GM18907 (cell line): ENCODE data around the gene LRIT1.

Source experiments
- ATAC-seq: cut with Tn5 transposase; IDR thresholded peaks from one replicate; pipeline ENCODE4 v1.9.1; 2021; ENCODE audit warnings: mild to moderate bottlenecking, moderate library complexity; ENCODE audit not compliant: unreplicated experiment

LRIT1 gene

DNA sequence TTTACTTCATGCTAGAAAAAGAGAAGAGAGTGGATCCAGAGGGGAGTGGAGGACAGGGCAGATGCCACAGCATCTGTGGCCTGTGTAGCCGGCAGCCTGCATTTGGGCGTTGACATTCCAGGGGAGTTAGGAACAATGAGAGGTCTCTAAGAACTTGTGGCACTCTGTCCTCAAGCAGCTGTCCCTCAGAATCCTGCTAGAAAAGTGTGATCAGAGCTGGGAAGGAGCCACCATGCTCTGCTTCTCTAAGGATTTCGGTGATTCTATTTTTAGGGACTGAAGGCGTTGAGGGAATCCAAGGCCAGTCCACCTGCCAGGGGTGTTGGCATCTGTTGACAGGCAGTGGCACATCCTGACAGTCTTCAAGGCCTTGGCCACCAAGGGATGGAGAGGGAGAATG lies 23.6 kb downstream of the LRIT1 start:
- no peak for ATAC-seq

DNA sequence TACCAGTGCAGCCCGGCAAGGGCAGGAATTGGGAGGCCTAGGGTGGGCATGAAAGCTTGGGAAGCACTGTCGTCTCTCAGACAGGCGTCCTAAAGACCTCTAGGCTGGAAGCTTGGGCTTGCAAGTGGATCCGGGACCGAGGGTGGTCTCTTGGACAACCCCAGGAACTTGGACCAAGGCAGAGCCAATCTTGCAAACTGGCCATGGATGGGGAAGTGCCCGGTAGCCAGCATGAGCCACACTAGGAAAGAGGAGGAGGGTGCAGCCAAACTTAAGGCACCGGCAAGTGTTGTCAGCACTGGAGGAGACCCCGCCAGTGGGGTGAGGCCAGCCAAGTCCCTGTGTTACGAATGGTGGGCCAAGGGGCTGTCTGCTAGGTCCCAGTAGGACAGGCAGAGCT lies 24.5 kb downstream of the LRIT1 start:
- no peak for ATAC-seq

DNA sequence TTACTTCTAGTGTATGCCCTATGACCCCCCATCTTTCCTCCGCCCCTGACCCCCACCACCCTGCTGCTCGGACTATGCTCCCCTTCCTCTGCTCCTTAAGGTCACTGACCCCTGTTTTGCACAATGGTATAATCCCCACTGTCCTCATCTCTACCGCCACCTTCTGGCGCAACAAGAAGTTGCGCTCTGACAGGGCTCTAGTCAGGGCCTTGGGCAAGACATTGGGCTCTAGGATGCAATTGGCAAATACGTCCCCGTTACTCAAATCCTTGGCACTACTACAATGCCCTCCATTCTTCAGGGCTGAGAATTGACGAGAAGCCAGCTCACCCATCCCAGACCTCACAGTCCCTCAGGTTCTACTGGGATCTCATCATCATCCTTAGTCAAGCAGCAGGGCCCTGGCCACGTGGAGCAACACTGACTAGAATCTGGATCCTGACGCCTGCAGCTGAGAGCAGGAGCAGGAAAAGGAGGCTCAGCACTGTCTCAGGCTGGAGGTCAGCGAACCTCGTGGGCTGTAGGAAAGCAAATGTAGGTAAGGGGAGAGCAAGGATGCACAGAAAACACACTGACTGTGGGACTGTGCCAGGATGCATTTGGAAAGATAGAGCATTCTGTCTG lies 26.6 kb downstream of the LRIT1 start:
- peak; percentile 91 for ATAC-seq

DNA sequence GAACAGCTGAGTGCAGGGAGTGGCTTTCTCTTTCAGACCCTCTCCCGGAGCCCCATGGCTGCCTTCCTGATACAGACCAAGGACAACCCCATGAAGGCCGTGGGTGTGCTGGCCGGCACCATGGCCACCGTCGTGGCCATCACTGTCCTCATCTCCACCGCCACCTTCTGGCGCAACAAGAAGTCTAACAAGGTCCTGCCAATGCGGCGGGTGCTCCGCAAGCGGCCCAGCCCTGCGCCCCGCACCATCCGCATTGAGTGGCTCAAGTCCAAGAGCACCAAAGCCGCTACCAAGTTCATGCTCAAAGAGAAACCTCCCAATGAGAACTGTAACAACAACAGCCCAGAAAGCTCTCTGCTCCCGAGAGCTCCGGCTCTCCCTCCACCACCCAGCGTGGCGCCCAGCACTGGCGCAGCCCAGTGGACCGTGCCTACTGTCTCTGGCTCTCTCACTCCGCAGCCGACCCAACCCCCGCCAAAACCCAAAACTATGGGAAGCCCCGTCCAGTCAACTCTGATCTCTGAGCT lies 27.2 kb downstream of the LRIT1 start:
- ATAC-seq, result peak; percentile 24

GRCh38 chr10:84213076-84213475 lies 28.3 kb downstream of the LRIT1 start:
- ATAC-seq, result no peak

DNA sequence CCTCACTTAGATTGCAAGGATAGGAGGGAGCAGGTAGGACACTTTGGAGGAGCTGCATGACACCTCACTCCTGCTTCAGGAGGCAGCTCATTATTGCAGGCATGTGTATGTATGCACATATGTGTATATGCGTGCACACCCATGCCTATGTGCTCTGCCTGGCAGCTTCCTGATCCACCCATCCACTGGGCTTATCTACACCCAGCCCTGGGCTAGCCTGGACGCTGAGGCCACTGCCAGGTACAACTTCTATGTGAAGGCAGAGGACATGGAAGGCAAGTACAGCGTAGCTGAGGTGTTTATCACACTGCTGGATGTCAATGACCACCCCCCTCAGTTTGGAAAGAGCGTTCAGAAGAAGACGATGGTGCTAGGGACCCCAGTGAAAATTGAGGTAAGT lies 29.3 kb downstream of the LRIT1 start:
- no peak for ATAC-seq

DNA sequence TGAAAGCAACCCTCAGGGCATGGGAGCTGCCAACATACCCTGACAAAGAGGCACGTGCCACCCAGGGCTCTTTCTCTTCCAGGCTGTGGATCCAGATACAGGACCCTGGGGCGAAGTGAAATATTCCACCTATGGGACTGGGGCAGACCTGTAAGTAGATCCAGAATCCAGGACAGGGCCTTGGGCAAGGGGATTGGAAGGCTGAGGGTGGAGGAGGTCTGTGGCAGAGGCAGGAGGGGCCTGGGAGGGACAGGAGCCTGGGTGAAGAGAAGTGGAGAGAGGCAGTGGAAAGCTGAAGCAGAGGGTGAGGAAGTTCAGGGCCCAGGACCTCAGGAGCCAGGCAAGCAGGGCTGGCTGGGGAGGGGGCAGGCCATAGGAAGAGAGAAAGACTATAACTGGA lies 29.8 kb downstream of the LRIT1 start:
- ATAC-seq, result no peak

DNA sequence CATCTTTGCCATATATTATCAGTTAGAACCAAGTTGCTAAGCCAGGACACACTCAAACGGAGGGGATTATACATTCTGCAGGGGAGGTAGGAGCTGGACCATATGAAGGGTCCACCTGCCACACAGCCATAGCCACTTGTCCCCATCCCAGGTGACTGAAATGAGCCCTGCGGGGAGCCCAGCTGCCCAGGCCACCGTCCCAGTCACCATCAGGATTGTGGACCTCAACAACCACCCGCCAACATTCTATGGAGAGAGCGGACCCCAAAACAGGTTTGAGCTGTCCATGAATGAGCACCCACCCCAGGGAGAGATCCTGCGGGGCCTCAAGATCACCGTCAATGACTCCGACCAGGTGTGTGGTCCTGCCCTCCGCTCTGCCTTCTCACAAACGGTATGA lies 33.3 kb downstream of the LRIT1 start:
- ATAC-seq, result no peak

DNA sequence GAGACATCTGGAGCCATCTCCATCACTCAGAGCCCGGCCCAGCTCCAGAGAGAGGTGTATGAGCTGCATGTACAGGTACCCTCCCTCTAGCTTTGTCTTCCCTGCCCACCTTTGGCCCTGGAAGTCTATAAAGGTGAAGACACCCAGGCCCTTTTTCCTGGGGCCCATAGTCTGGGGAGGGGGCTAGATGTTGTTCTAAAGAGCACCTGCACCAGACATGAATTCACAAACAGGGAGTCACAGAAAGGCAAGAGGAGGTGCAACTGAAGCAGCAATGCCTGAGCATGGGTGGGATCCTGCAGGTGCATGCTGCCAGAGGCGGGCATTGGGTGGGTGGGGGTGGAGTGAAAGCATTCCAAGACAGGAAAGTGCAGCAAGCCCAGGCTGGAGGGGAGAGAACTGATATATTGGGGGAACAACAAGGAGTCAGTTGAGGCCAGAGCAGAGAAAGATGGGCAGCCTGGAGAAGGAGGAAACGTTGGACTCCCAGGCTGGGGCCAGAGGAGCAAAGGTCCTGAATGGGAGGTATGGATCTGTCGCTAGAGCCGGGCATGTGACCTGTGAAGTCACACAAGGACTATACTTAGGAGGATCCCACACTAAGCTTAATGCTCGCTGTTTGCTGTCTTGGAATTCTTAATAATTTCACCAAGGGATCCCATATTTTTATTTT lies 35.4 kb downstream of the LRIT1 start:
- ATAC-seq, result no peak

DNA sequence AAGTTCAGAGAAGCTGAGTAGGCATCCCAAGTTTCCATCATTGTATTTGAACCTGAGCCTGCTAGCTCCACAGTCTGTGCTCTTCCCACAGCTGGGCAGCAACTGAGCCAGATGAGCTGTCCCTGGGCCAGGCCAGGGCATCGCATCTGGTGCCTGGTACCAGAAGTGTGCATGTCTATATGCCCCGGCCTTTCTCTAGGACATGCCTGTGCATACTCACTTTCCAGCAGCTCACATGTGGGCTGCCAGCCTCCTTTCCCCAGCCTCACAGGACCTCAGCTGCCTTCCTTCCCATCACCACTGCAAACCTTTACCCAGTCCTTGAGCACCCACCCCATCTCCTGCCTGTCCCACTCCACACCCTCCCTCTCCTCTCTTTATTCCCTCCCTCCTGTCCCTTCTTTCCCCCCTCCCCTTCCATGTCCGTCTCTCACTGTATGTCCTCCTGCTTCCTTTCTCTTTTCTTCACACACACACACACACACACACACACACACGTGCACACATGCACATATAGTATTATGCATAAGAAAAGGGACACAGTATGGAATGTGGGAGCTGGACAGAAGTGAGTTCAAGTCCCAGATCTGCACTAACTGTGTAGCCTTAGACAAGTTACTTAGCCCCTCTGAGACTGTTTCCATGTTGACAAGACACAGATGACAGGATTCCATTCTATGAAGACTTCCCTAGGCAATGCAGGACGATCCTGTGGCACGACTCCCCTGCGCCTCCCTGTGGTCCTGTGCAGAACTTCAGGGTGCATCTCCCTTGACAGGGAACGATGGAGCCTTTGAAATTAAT lies 36.1 kb downstream of the LRIT1 start:
- peak; percentile 83 for ATAC-seq

DNA sequence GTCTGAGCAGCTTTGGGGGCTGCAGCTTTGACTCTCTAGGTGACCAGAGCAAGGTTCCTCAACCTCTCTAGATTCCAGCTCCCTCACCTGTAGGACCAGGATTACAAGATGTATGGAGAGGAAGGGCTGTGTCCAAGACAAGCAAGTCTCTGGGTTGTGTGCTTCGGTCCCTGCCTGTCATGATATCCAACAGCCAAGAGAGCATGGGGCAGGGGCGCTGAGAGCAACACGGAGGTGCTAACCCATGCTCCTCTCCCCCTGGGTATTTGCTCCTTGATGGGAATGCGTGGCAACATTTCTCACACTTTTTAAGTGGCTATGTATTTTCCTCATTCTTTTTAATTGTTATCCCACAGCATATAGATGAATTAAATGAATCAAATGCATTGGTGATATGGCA lies 36.7 kb downstream of the LRIT1 start:
- no peak for ATAC-seq

DNA sequence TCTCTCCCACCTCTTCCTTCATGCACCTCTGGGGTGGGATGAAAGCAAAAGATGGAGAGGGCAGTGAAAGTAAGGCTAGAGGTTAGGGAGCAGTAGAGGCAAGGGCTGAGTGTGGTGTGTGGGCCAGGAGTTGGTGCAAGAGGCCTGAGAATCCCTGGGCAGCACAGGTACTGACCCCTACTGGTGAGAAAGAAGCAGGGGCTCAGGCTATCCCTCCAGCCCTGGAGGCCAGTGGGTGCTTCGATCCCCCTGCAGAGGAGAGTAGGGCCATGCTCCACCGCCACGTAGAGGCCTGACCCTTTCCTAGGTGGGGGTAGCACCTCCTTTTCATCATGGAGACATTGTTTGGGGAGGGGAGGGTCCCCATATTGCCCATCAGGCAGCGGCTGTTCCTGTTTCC lies 37.2 kb downstream of the LRIT1 start:
- peak; percentile 79 for ATAC-seq

GRCh38 chr10:84202349-84202748 lies 39.0 kb downstream of the LRIT1 start:
- ATAC-seq, result no peak

GRCh38 chr10:84201682-84202081 lies 39.7 kb downstream of the LRIT1 start:
- ATAC-seq, result no peak

DNA sequence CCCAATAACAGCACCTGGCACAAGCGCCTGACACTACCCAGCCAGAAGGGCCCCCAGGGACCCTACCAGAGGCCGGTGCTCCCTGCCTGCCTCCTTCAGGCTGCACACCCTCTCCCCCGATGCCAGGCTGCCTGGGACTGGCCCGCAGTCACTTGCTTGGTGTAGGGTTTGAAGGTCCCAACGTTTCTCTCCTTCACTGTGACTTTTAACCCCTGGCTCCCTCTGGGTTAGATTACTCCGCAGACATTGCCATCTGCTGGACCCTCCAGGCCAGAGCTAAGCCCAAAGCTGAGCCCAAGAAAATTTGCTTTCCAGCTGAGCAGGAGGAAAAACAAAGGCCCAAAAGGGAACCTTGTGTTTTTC lies 40.1 kb downstream of the LRIT1 start:
- ATAC-seq, result no peak

DNA sequence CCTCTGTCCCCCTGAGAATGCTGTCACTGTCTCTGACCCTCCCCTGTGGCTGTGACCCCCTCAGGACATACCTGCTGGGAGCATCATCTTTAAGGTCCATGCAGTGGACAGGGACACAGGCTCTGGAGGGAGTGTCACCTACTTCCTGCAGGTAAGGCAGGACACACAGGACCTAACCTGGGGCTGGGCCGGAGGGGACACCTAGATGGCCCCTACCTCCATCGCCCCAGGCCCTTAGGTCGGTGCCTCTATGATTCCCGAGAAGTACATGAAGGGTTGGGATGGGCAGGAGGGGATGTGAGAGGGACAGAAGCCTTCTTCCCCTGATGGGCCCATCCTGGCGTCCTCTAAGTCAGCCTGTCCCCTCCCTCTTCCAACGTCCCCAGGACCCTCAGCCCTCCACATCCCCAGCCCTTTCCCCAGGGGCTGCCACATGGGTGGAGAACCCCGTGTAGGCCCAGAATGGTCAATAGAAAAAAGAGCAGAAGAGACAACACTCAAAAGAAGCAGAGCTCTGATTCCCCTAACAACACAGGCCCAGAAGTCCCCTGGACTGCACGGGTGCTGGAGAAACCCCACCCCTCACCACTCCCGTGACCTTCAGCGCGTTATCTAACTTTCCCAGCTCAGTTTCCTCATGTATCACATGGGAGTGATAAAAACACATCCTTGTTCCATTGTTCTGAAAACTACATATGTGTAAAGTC lies 40.7 kb downstream of the LRIT1 start:
- ATAC-seq, result no peak

GRCh38 chr10:84198206-84198915 lies 43.0 kb downstream of the LRIT1 start:
- no peak for ATAC-seq

DNA sequence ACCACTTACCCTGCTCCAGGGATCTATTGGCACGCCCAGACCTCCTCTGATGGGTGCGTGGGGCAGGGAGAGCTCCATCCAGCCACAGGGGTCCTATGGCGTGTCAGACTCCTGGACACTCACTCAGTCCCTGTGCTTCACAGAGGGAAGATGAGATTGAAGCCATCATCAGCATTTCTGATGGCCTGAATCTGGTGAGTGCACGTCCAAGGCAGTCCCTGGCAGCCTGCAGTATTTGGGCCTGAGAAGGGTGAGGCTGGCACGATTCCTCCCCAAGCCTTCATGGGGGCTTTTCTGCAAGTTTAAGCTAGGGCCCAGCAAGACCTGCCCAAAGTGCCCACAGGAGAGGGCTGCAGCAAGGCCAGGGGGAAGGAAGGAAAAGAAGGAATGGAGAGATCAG lies 43.7 kb downstream of the LRIT1 start:
- ATAC-seq, result no peak

DNA sequence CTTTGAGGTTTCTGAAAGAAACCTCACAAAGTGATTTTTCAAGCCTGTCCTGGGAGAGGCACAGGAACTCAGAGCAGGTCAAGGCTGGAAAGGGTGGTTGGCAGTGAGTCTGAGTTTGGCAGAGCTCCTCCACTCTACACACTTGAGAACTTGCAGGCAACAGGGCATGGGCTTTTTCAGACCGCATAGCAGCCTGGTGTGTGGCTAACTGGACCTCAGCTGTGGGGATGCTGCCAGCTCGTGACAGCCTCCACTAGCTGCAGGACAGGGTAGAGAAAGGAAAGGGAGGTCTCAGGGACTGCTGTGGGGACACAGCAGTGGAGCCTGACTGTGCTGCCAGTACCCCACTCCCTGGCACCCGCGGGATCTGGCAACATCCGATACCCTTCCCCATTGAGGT lies 44.4 kb downstream of the LRIT1 start:
- ATAC-seq, result no peak

DNA sequence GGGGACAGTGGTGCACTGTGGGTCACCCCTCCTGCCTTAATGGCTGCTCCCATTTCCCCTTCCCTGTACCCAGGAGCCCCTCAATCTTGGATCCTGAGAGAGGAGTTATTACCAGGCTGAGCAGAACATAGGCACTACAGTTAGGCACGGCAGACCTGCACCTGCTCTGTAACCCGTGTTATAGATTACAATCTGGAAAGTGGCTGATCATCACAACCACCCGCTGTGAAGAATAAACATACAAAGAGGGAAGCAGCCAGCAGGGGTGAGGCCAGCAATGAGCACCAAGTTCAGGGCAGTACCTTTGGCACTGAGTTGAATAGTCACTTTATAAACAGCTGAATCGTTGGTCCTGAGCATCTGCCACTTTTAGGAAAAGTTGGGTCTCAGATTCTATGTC lies 45.3 kb downstream of the LRIT1 start:
- ATAC-seq, result no peak
